Ascending aorta (tissue), 2 donors: ENCODE measurements around the gene SPPL2A. TPM values are rescaled to one million over a fixed set of nuclear protein-coding genes. Genes with fewer than 3 reads are reported as not detected.

Experiments used
- DNase-seq, 2 donors: peaks; one replicate each; pipeline ENCODE4 v3.0.0-alpha.2; 2019; ENCODE audit warnings: low spot score in 2 of 2
- H3K27ac ChIP-seq, 2 donors: fragments of 200-600 bp; sonication (generic); one replicate each; pipeline ENCODE4 v1.5.1; 2016 to 2017; ENCODE audit warnings: mild to moderate bottlenecking in 1 of 2
- H3K27me3 ChIP-seq: fragments of 200-600 bp; sonication (generic); one replicate; pipeline ENCODE4 v1.5.1; 2017
- H3K36me3 ChIP-seq, 2 donors: fragments of 200-600 bp; sonication (generic); one replicate each; pipeline ENCODE4 v1.5.1; 2016
- H3K4me1 ChIP-seq, 2 donors: fragments of 200-600 bp; sonication (generic); one replicate each; pipeline ENCODE4 v1.5.1; 2016 to 2017; ENCODE audit warnings: mild to moderate bottlenecking in 1 of 2
- H3K4me3 ChIP-seq, 2 donors: fragments of 200-600 bp; sonication (generic); one replicate each; pipeline ENCODE4 v1.5.1; 2016 to 2017; ENCODE audit warnings: mild to moderate bottlenecking in 1 of 2
- H3K9me3 ChIP-seq, 2 donors: fragments of 200-600 bp; sonication (generic); one replicate each; pipeline ENCODE4 v1.5.1; 2016
- CTCF ChIP-seq, 3 experiments: fragments of 200-600 bp in 2 of 3; fragments of 450-650 bp in 1 of 3; sonication (generic) in 2 of 3; IDR thresholded peaks; one replicate each; pipeline ENCODE4 v1.5.1; 2016 to 2019; ENCODE audit warnings: antibody characterized with exemption in 3 of 3, mild to moderate bottlenecking in 1 of 3, moderate library complexity in 1 of 3
- intact Hi-C: fragments of 100-400 bp; cut with DNase I; formaldehyde crosslinking; loops from one replicate; pipeline ENCODE4 v1.15.1; 2023
- total RNA-seq: library from RNA; depleted of rRNA; stranded (reverse); fragments of >200 nt; gene quantifications from one replicate; pipeline ENCODE4 v1.1.0, GENCODE V29; 2016

Gene SPPL2A
- total RNA-seq, 1 donor from 2014 or later, result 785 TPM

GRCh38 chr15:50783895-50784294, 18.4 kb upstream of the SPPL2A start:
- no peak overlapping the region for H3K27ac ChIP-seq
- H3K4me1 ChIP-seq, result no peaks in the 10 kb centered on the region
- no peak for TF ChIP-seq CTCF (IDR thresholded peaks at IDR 0.05)
- no peak for DNase-seq
- no peaks in the 10 kb centered on the region for H3K9me3 ChIP-seq
- intact Hi-C loops, result no loop called here
- H3K36me3 ChIP-seq, result no peaks in the 10 kb centered on the region
- no peaks in the 10 kb centered on the region for H3K27me3 ChIP-seq
- no peak overlapping the region for H3K4me3 ChIP-seq

- no peak overlapping the region for H3K27ac ChIP-seq
- no peak for TF ChIP-seq CTCF (IDR thresholded peaks at IDR 0.05)
Measured at GRCh38 chr15:50783411-50783810, 17.9 kb upstream of the SPPL2A start.

GRCh38 chr15:50778086-50778485, 12.6 kb upstream of the SPPL2A start:
- Histone ChIP-seq H3K27ac (no peak overlapping the region), H3K36me3 (no peaks in the 10 kb centered on the region), H3K27me3 (no peaks in the 10 kb centered on the region), H3K4me3 (no peak overlapping the region), H3K9me3 (no peaks in the 10 kb centered on the region), H3K4me1 (no peaks in the 10 kb centered on the region)
- TF ChIP-seq CTCF (IDR thresholded peaks at IDR 0.05), result no peak
- no peak for DNase-seq
- intact Hi-C loops, result no loop called here

More at GRCh38 chr15:50783411-50783810, 17.9 kb upstream of the SPPL2A start:
- Histone ChIP-seq H3K27me3 (no peaks in the 10 kb centered on the region), H3K9me3 (no peaks in the 10 kb centered on the region), H3K4me3 (no peak overlapping the region), H3K36me3 (no peaks in the 10 kb centered on the region), H3K4me1 (no peaks in the 10 kb centered on the region)
- intact Hi-C loops, result no loop called here
- no peak for DNase-seq

- no peak for TF ChIP-seq CTCF (IDR thresholded peaks at IDR 0.05)
- H3K4me1 ChIP-seq, result no peaks in the 10 kb centered on the region
- H3K36me3 ChIP-seq, result no peaks in the 10 kb centered on the region
- no peak overlapping the region for H3K4me3 ChIP-seq
- no peak for DNase-seq
- no peak overlapping the region for H3K27ac ChIP-seq
- intact Hi-C loops, result no loop called here
- no peaks in the 10 kb centered on the region for H3K27me3 ChIP-seq
- H3K9me3 ChIP-seq, result no peaks in the 10 kb centered on the region
Measured at GRCh38 chr15:50777042-50777441, 11.5 kb upstream of the SPPL2A start.

GRCh38 chr15:50774450-50774849, 8.9 kb upstream of the SPPL2A start:
- no peaks in the 10 kb centered on the region for H3K9me3 ChIP-seq
- no peaks in the 10 kb centered on the region for H3K27me3 ChIP-seq
- no peak for DNase-seq
- no peak for TF ChIP-seq CTCF (IDR thresholded peaks at IDR 0.05)
- no peaks in the 10 kb centered on the region for H3K36me3 ChIP-seq
- intact Hi-C loops, result no loop called here
- H3K4me3 ChIP-seq, result no peak overlapping the region
- no peaks in the 10 kb centered on the region for H3K4me1 ChIP-seq
- no peak overlapping the region for H3K27ac ChIP-seq

GRCh38 chr15:50773389-50773788, 7.9 kb upstream of the SPPL2A start:
- no peak for DNase-seq
- Histone ChIP-seq H3K4me1 (no peaks in the 10 kb centered on the region), H3K9me3 (no peaks in the 10 kb centered on the region), H3K27ac (no peak overlapping the region), H3K36me3 (no peaks in the 10 kb centered on the region), H3K4me3 (no peak overlapping the region), H3K27me3 (no peaks in the 10 kb centered on the region)
- intact Hi-C loops, result no loop called here
- TF ChIP-seq CTCF (IDR thresholded peaks at IDR 0.05), result no peak
